HTR-8/SVneo (cell line): ENCODE results near the gene TRAPPC12.

ENCODE experiments used
- DNase-seq: peaks from one replicate; pipeline ENCODE4 v3.0.0; 2011; ENCODE audit warnings: low spot score, mixed read lengths; ENCODE audit not compliant: insufficient read length
- FAIRE-seq: peaks from 2 replicates; lab custom pipeline; 2011; peaks lifted over from hg19 to GRCh38; lab: Jason Lieb, UNC

TRAPPC12 gene

DNA sequence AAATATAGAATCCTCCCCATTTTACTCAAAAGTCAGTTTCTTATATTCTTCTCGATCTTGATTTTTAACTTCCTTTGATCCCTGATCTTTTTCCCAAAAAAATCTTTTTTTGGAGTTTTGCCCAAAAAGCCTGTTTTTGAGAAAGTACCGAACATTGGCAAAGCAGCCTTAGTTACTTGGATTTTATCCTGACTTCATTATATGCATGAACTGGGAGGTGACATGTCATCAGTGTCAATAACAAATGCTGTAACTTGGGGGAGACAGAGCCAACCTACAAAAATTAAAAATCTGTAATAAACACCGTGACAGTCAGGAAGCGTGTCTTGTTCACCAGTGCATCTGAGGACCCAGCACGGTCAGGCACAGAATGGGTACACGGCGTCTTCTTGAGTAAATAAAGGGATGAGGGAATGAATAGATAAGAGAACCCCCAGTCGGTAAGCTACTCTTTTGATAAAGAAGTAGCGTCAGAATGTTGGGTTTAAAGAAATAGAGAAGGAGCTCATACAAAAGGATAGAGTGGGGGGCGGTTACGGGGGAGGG is 24.9 kb downstream of the TRAPPC12 start:
- no peak for DNase-seq
- no peak for FAIRE-seq

DNA sequence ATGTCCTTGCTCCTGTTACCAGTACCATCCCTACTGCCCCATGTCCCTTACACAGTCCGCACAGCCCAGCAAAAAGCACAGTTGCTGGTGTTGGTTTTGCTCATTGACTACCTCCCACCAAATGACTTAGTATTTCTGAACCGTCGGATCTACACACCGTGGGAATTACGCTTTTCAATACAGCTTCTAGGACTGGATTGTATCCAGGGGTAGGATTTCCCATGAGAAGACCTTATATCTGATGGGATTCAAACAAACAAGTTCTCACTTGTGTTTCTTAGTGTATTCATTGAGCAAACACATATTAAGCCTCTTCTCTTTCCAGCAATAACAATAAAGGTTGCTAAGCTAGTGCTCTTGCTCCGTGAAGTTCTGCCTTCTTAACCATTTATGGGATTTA is 25.8 kb downstream of the TRAPPC12 start:
- DNase-seq (no peak), FAIRE-seq (no peak)

DNA sequence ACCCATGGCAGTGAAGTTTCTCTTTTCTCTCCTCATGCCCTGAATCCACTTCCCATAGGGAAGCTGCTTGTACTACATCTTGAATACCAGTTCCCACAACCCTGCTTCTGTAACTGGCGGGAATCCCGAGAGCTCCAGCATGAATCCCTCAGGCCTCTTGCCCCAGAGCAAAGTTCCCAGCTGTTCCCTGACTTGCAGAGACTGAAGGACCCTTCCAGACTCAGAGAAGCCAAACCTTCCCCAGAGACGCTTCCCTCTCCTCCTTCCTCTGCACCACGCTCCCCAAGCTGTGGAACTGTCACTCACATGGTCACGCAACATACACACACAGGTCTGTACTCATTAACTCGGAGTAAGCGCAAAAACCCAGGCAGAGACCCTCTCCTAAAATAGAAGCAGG is 26.4 kb downstream of the TRAPPC12 start:
- no peak for FAIRE-seq
- DNase-seq = no peak

DNA sequence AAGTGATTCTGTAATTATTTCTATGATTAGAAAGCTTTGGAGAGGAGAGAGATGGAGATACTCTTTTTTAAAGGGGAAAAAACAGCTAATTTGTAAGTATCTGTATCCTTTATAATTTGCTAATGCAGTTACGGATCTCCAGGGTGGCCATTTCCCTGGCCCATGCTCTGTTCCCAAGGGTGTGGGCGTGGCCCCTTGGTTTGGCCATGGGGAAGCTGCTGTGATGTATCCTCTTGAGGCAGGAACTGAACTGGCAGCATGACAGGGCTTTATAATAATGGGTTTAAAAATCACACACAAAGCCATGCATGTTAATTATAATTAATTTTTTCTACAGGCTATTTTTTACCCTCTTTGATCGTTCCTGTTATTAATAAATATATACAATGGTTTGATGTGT is 27.0 kb downstream of the TRAPPC12 start:
- FAIRE-seq (no peak), DNase-seq (no peak)

DNA sequence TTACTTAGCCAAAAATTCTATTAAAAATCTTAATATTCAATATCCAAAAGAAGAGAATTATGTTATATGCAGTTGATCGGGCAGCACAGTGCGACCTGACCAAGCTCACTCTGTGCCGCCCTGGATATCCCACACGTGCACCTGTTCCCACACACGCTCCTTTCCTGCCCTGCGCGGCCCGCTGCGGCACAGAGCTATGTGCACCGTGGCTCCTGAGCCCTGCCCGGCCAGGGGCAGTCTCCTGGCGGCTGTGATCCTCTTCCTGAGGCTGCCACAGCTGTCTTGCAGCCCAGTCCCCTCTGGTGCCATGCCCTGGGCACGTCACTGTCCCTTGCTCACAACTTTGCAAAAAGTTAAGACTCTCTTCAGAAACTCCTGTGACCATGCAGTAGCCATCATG is 29.3 kb downstream of the TRAPPC12 start:
- DNase-seq (no peak), FAIRE-seq (no peak)

DNA sequence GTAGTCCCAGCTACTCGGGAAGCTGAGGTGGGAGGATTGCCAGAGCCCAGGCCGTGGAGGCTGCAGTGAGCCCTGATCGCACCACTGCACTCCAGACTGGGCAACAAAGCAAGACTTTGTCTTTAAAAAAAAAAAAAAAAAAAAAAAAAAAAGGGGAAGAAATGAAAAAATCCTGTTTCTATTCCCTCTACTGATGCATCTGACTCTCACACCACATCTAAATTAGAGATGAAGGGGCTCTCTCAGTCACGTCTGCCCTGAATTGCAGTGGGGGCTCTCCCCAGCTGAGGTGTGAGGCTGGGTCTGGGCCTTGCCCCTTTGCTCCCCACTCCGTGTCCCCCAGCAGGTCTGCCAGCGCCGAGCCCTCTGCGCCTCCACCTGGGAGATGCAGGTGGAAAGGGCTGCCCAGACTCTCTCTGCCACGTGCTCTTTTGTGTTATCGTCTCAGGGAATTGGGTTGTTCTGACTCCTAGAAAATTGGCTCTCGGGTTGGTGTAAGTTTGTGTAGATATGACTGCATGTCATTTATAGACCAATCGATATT is 30.2 kb downstream of the TRAPPC12 start:
- DNase-seq (no peak), FAIRE-seq (no peak)

DNA sequence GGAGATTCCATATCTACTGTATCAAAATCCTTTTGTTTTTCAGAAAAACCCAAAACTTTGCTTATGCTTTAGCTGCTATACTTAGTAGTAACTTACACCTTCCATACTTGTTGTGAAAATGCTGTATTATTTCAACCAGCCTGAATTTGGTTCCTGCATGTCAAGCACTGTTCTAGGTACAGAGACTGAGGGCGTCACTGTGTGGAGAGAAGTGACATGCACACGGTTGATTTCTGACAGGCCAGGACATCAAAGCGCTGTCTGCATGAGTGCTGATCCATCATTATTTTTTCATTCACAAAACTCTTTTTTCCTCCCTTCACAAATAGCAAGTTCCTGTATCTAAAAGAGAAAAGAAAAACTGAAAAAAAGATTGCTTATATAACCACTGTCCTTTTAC is 31.6 kb downstream of the TRAPPC12 start:
- DNase-seq (no peak), FAIRE-seq (no peak)

DNA sequence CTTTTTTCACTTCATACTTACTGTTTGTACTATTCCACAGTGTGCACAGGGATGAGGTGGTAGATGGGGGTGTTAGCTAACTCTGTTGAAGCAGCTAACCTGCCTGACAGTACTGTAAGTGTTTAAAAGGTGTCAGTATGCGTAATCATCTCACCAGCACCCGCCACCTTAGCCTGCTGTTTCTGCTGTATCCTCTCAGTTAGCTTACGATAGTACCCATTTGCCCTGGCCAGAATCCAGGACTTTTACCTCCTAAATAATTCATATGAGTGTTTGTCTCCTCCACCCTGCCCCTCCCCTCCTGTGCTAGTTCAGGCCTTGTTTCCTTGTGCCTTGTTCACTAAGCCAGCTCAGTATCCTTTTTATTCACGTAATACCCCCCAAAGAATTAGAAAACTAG is 34.2 kb downstream of the TRAPPC12 start:
- no peak for DNase-seq
- FAIRE-seq = no peak

DNA sequence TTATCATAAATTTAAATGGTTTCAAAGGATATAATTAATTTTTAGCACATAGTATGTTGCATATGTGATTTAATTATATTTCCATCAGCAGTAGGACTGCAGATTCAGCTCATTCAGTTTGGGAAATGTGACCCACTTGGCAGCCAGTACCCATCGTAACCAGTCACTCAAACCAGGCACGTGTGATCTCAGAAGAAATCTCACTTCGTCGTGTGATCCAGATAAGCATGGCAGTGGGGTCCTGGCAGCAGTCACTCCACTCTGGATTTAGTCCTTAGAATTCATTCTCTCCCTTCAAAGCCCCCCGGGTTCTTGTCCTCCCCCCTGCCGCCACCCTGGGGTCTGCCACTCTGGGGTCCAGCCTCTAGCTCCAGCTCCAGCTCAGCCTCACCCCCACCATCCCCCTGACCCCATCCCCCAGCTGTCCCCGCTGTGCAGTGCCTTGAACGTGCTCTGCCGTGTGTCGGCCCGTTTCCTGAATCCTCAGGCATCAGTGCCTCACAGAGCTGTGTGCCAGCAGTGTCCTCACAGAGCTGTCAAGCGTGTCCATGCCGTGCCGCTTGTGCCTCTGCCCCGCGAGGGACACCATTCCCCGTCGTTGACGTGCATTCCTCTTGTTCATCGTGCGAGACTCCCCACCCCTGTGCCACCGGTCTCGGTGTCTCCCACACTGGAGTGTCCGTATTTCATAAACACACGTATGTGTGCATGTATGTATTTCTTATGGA is 34.8 kb downstream of the TRAPPC12 start:
- FAIRE-seq (no peak), DNase-seq (no peak)

DNA sequence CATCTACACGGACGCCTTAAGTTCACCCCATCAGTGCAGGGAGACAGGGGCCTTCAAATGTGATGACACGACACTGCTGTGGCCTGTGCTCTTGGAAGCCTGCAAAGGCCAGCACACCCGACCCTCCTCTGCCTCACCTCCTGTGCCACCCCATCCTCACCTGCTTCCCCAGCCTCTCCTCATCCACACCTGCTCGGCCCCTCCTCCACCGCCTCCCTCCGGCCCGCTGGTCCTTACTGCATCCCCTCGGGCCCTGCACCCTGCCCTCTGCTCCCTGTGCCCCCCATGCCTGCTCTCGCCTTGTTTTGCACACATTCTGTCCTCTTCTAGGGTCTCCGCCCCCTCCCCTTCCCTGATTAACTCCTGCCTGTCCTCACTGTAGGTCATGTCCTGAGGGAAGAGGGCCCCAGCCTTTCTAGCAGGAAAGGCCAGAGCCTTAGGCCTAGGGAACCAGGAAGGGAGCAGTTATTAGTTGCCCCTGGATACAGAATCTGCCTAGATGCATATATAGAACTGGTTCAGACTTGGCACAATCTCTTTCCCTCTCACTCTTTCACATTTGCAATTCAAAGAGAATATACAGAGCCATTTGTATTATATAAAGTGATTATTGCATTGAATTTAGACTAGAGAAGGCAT is 39.4 kb downstream of the TRAPPC12 start:
- DNase-seq (no peak), FAIRE-seq (no peak)

DNA sequence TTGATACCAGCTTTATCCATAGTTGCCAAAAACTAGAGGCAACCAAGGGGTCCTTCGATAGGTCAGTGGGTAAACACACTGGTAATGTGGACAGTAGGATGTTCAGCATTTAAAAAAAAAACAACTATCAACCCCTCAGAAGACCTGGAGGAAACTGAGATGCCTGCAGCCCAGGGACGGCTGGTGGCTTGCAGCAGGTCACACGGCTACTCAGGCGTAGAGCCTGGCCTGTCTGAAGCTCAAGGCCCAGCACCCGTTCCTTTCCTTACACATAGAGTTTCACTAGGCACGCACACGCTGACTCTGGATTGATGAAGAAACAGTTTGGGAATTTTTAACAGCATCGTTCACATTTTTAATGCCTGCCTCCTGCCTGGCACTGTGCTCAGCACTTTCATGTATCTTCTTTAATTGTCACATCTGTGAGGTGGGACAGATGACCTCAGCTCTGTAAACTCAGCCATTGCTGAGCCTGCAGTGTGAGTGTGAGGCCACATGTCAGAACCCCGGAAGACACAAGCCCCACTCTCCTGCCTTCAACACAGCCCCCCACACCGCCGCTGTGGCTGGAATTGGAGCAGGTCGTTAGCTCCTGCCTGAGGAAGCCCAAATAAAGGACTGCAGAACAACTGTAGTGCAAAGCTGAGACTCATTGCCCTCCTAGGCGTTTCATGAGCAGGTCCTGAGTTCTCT is 40.7 kb downstream of the TRAPPC12 start:
- no peak for DNase-seq
- no peak for FAIRE-seq

DNA sequence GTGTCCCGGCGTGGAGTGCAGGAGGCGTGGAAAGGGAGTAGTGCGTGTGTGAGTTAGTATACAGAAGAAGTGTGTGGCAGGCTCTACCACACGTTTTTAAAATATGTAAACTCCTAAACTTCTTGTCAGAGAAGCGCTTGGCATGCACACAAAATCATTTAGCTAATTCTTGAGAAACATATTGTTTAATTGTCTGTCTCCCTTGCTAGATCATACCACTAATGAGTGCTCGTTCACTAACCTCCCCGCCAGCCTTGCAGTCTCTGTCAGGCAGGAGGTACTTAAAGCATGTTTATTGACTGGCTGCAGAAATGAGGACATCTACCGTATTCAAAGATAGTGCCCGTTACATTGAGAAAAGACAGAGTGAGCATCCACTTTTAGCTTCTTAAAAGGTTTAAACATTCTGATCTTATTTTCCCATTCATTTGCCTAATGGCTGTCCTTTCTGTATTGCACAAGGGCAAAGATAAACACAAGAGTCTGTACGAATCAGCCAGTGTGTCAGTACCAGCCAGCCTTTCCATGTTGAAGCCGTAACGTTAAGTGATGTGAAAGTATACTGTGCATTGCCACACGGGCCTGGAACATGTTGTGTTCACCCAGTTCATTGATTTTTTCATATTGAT is 41.4 kb downstream of the TRAPPC12 start:
- DNase-seq = no peak
- no peak for FAIRE-seq

DNA sequence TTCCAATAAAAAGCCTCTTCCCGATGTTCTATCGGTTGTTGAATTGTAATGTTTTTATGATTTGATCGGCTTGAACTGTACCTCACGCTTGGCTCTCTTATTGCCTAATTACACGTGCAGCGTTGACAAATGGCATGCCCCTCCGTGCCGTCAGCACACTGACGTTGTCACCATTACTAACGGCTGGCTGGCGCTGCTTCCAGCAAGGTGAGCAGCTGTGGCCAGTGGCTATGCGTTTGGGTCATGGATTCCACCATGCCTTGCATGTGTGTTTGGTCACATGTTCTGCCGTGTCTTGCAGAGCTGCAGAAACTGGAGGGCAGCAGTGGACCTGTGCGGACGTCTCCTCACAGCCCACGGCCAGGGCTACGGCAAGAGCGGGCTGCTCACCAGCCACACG is 42.1 kb downstream of the TRAPPC12 start:
- DNase-seq = no peak
- FAIRE-seq = no peak

DNA sequence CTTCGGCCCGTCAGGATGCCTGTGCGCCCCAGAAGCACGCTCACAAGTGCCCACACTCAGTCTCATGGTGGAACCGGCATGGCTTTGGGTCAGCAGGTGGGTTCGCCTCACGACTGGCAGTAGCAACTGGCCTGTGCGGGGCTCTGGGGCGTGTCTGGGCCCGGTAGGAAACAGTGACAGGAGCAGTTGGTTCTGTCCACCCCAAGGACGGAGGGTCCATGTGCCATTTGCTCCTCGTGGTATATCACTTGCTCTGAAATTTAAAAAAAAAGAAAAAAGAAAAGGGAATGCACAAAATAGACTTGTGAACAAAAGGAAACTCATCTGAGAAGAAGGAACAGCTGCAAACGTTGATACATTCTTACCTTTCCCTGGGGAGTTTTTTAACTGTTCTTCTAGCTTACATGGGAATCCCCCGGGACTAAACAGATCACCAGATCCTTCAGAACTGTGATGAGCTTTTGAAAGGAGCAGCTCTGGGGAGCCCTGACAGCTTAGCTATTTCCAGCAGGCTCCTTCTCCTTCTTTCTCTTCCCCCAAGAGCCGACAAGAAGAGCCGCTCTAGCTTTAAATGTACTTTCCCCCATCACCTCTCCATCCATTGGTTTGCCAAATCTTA is 42.8 kb downstream of the TRAPPC12 start:
- FAIRE-seq (no peak), DNase-seq (no peak)

DNA sequence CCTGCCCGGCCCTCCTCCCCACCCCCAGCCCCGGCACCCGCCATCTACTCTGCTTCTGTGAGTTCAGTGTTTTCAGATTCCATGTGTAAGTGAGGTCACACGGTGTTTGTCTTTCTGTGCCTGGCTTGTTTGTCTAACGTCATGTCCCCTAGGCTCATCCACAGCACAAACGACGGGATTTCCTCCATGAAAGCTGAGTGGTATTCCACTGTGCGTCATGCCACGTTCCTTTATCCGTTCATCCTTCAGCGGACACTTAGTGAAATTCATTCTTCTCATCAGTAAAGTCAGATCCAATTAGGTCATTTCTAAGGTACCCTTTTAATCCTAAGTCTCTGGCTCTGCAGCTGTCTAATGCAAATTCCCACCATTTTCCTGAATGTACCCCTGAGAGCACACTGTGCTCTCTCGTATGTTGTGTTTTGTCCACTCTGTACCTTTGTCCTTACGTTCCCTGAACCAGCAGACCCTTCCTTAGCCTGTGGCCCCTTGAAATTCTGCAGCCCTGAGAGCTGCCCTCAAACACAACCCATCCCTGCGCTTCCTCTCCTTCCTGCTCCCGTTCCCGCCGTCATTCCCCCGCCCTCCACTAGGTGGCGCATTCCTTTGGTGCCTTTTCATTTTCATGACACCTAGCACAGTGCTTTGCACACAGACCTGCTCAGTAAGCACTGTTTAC is 44.1 kb downstream of the TRAPPC12 start:
- FAIRE-seq (peak; percentile 69), DNase-seq (peak; percentile 67)

DNA sequence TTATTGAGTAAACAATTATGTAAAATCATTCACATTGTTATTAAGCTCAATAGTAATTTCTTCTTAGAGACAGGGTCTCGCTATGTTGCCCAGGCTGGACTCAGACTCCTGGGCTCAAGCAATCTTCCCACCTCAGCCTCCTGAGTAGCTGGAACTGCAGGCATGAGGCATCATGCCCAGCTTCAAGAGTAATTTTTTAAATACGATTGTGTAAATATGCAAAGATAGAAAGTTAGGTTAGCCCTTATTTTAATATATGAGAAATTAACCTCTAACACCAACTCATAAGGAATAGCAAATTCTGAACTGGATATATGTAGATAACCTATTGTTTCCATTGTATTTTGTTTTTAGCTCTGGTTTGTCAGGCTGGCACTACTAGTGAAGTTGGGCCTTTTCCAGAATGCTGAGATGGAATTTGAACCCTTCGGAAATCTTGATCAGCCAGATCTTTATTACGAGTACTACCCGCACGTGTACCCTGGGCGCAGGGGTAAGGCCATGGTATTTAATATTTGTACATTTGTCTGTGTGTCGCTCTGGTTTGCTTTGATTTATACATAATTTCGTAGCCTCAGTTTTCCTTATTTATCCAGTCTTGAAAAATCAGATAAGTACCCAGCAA is 44.8 kb downstream of the TRAPPC12 start:
- no peak for FAIRE-seq
- no peak for DNase-seq

DNA sequence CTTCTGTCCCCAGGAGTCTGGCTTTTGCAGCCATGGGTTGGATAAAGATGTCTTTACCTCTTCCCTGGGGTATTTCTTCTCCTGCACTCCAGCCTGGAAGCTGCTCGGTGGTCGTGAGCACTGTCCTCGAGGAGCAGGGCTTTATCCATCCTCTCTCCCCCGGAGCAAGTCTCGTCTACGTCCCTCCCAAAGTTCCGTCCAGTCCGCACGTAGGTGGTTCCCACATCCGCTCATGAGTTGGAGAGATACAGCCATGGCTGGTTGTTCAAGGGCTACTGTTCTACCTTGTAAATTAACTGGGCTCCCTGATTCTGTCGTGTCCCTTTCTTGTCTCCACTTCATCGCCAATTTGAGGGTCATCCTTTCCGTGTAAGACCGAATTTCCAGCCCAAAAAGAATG is 47.1 kb downstream of the TRAPPC12 start:
- DNase-seq (no peak), FAIRE-seq (no peak)

DNA sequence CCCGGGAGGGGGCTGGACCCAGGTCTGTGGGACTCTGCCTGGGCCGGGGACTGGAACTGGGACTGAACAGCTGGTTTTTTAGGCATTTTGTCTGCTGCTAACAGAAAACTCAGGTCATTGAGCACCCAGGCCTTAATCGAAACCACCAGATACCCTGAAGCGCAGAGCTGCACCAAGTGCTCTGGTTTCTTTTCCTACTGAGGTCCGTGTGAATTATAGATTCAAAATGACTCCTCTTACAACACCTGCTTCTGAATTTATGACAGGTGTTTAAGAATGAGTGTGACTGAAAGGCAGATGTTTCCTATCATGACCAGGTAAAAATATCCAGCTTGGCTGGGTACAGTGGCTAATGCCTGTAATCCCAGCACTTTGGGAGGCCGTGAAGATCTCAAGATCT is 47.8 kb downstream of the TRAPPC12 start:
- DNase-seq (no peak), FAIRE-seq (no peak)

DNA sequence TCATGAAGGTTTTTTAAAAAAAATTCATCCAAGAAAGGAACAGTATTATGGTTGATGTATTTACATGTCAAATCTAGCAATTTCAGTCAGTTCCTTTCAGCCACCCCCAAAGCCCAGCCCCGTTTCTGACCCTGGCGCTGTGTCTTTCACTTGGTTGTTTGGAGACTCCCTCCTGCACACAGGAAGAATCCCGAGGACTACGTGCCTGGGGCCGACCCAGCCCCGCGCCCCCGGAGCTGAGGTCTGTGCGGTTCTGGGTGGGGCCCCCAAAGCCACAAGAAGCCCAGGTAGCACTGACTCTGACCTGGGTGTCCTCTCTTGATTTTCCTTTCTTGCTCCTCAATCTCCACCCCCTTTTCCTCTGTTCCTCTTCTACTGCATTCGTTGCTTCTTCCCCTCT is 49.1 kb downstream of the TRAPPC12 start:
- DNase-seq = no peak
- no peak for FAIRE-seq
